BJ (cell line): ENCODE results near the gene QRFP. TPM values are rescaled to one million over a fixed set of nuclear protein-coding genes. Genes with fewer than 3 reads are reported as not detected.

ENCODE experiments used
- CTCF ChIA-PET: fragments of 350-600 bp; formaldehyde crosslinking; extraction: SDS; loops from one replicate; lab custom pipeline; 2021; ENCODE audit warnings: antibody characterized with exemption, inconsistent platforms; lab: Yijun Ruan, JAX
- POLR2A ChIA-PET: fragments of 300-600 bp; sonication (Branson Sonifier 250); formaldehyde crosslinking; extraction: SDS; loops from one replicate; lab custom pipeline; 2021; ENCODE audit warnings: antibody characterized with exemption; lab: Charles Lee
- DNase-seq: peaks from one replicate; pipeline ENCODE4 v3.0.0-alpha.2; 2011; ENCODE audit warnings: low read depth
- H3K27me3 ChIP-seq: 2 replicates; pipeline ENCODE4 v1.6.0; 2011; ENCODE audit warnings: low read length; ENCODE audit not compliant: control insufficient read depth, insufficient read depth
- H3K36me3 ChIP-seq: 2 replicates; pipeline ENCODE4 v1.5.1; 2011; ENCODE audit warnings: low read length; ENCODE audit not compliant: control insufficient read depth, insufficient read depth
- H3K4me3 ChIP-seq: 2 replicates; pipeline ENCODE4 v1.5.1; 2011; ENCODE audit warnings: low read depth, mild to moderate bottlenecking, control low read depth, low read length
- CTCF ChIP-seq: IDR thresholded peaks from 2 replicates; pipeline ENCODE4 v1.5.1; 2011; ENCODE audit warnings: low read depth, mild to moderate bottlenecking, control low read depth, inconsistent platforms, low read length, moderate library complexity; ENCODE audit not compliant: insufficient read depth
- polyA plus RNA-seq: library from polyadenylated mRNA; depleted of rRNA; stranded (reverse); fragments of >200 nt; gene quantifications from 2 replicates; pipeline ENCODE4 v1.2.3, GENCODE V29; 2011

QRFP gene
- polyA plus RNA-seq, 1 experiment = not detected

DNA sequence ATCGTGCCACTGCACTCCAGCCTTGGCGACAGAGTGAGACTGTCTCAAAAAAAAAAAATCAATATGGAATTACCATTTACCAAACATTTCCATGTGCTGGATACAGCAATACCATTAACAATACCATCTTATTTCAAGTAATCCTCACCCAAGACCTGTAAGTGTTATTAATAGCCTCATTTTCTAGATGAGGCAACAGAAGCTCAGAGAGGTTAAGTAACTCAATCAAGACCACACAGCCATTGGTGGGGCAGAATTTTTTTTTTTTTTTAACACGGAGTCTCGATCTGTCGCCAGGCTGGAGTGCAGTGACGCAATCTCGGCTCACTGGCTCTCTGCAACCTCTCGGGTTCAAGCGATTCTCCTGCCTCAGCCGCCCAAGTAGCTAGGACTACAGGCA, 46.1 kb upstream of the QRFP start:
- no peak for TF ChIP-seq CTCF
- DNase-seq = no peak
- no peaks in the 10 kb centered on the region for H3K36me3 ChIP-seq
- ChIA-PET POLR2A (no interaction called here), CTCF (interaction anchor here (0.8 to 1.6 kb wide), 5 partner anchors 11 to 242 kb away, joined by 3 to 7 read pairs (median 4); no protein-coding TSS in a partner anchor)
- H3K27me3 ChIP-seq = peaks cover 20% of the 10 kb centered on the region
- H3K4me3 ChIP-seq = no peak overlapping the region

- DNase-seq = no peak
- CTCF ChIA-PET = interaction anchor here (0.6 to 1.6 kb wide), 5 partner anchors 12 to 262 kb away, joined by 3 to 7 read pairs (median 4); no protein-coding TSS in a partner anchor
- H3K36me3 ChIP-seq = no peaks in the 10 kb centered on the region
- no peak for TF ChIP-seq CTCF
- peaks cover 18% of the 10 kb centered on the region for H3K27me3 ChIP-seq
- no peak overlapping the region for H3K4me3 ChIP-seq
- POLR2A ChIA-PET = no interaction called here
Measured at GRCh38 chr9:130942084-130942483, 45.5 kb upstream of the QRFP start.

DNA sequence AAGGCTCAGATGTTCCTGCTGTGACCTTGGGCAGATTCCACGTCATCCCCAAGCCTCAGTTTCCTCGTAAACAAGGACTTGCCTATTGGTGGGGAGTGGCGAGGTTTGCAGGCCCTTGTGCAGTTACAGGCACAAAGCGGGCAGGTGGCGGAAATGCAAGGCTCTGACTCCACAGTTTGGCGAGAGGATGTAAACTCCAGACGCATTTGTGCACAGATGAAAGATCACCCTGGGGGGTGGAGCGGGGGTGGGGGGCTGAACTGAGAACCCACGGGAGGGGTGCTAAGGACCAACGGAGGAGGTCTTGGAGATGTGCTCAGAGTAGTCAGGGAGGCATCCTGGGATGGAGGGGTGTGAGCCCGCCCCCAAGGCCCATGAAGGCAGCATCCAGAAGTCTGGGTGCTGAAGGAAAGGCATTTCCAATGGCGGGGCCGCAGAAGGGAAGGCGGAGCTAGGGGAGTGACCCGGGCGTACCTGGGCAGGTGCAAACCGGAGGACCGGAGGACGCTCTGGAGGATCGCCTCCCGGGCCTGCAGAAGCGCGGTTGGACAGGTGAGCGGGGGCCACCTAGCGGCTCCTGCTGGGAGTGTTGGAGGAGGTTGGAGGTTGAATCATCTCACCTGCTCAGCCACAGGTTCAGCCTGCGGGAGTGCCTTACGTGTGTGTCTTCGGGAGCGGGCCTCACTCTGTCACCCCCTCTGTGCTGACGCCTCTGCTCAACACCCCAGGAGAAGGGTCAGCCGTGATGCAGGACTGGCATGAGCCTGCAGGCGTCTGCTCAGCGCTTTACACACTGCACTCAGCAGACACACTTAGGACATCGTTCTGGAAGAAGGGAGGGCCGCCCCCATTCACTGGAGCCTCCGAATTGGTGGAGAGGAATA, 44.3 kb upstream of the QRFP start:
- DNase-seq = no peak
- Histone ChIP-seq H3K4me3 (no peak overlapping the region), H3K36me3 (no peaks in the 10 kb centered on the region), H3K27me3 (peaks cover 18% of the 10 kb centered on the region)
- POLR2A ChIA-PET = no interaction called here
- peak; percentile 85 for TF ChIP-seq CTCF
- CTCF ChIA-PET = interaction anchor here (1.0 to 1.6 kb wide), 2 partner anchors 57 to 71 kb away, joined by 3 to 5 read pairs; no protein-coding TSS in a partner anchor

DNA sequence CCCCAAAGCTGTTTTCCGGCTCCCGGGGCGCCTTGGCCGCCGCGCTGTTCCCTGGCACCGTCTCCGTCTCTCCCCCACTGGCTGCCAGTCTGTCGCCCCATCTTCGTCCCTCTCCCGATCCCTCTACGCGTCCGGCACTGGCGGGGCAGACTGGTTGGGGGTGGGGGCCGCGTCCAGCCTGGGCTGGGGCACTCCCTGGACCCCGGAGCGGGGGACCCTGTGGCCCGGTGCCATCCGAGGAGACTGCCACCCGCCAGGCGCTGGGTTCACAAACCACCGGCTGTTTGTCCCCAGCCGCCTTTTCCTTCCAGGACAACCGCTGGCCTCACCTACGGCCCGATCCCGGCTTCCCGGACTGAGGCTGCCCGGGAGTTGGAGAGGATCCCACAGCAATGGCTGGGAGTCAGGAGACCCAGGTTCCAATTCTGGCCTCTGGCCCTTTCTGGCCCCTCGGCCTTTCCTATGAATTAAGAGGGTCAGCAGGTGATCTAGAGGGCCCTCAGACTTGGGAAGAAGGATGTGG, 43.5 kb upstream of the QRFP start:
- CTCF ChIA-PET = interaction anchor here (0.5 to 1.4 kb wide), 3 partner anchors 12 to 165 kb away, joined by 3 to 6 read pairs (median 4); no protein-coding TSS in a partner anchor
- DNase-seq = no peak

More for the DNA sequence above, 43.5 kb upstream of the QRFP start:
- Histone ChIP-seq H3K36me3 (no peaks in the 10 kb centered on the region), H3K27me3 (peaks cover 18% of the 10 kb centered on the region), H3K4me3 (no peak overlapping the region)
- POLR2A ChIA-PET = no interaction called here
- TF ChIP-seq CTCF = no peak
